ENCODE measurements around the gene PRSS50.

Gene PRSS50

DNA sequence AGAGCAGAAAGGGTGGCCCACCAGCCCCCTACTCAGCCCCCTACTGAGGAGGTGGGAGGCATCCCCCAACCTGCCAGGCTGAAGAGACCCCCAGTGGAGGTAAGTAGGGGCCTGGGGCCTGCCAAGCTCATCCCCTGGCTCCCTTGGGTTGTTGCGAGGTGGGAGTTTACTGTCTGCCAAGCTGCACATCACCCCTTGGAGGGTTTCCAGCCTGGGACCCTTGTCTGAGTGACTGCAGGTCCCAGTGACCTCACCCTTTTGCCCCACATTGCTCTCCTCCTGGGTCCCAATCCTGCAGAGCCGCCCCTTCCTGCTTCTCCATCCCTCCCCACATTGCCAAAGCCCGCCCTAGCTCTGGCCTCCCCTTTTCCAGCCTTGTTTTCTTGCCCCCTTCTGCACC lies 23.1 kb downstream of the PRSS50 start:
- no peaks in the 10 kb centered on the region for H3K9me2 ChIP-seq (replicated peaks; ENCODE audit: control insufficient read depth, low read length)

GRCh38 chr3:46693892-46694226 lies 23.8 kb downstream of the PRSS50 start:
- Histone ChIP-seq H3K27me3 (ENCODE audit: control insufficient read depth, low read length) (peaks cover 22% of the 10 kb centered on the region), H3K9me3 (ENCODE audit: control insufficient read depth, insufficient read depth, low read length) (no peaks in the 10 kb centered on the region), H3K4me2 (ENCODE audit: low read length) (peak overlapping the region; percentile 69), H3F3A (ENCODE audit: control insufficient read depth, insufficient read depth) (no peaks in the 10 kb centered on the region), H3K9me2 (replicated peaks; ENCODE audit: control insufficient read depth, low read length) (no peaks in the 10 kb centered on the region), H4K20me1 (ENCODE audit: control insufficient read depth, insufficient read depth, low read depth, low read length) (no peaks in the 10 kb centered on the region), H3K4me1 (ENCODE audit: control insufficient read depth, low read length) (peaks cover 29% of the 10 kb centered on the region), H3K27ac (ENCODE audit: low read depth, low read length) (no peak overlapping the region), H3K79me2 (ENCODE audit: control insufficient read depth, low read length) (no peaks in the 10 kb centered on the region), H3K4me3 (ENCODE audit: low read length) (peak overlapping the region; percentile 63), H3K36me3 (ENCODE audit: control insufficient read depth, low read length) (no peaks in the 10 kb centered on the region)
- TF ChIP-seq CTCF (IDR thresholded peaks at IDR 0.05; ENCODE audit: low read depth, low read length, poor library complexity, severe bottlenecking) (no peak), EZH2phosphoT487 (IDR thresholded peaks at IDR 0.05; ENCODE audit: borderline replicate concordance, low read length) (no peak)

More for the DNA sequence above, 23.1 kb downstream of the PRSS50 start:
- TF ChIP-seq EZH2phosphoT487 (IDR thresholded peaks at IDR 0.05; ENCODE audit: borderline replicate concordance, low read length) (no peak), CTCF (IDR thresholded peaks at IDR 0.05; ENCODE audit: low read depth, low read length, poor library complexity, severe bottlenecking) (no peak)
- Histone ChIP-seq H3K27me3 (ENCODE audit: control insufficient read depth, low read length) (peaks cover 22% of the 10 kb centered on the region), H3K36me3 (ENCODE audit: control insufficient read depth, low read length) (no peaks in the 10 kb centered on the region), H3K4me3 (ENCODE audit: low read length) (no peak overlapping the region), H3K4me1 (ENCODE audit: control insufficient read depth, low read length) (peaks cover 29% of the 10 kb centered on the region), H4K20me1 (ENCODE audit: control insufficient read depth, insufficient read depth, low read depth, low read length) (no peaks in the 10 kb centered on the region), H3F3A (ENCODE audit: control insufficient read depth, insufficient read depth) (no peaks in the 10 kb centered on the region), H3K79me2 (ENCODE audit: control insufficient read depth, low read length) (no peaks in the 10 kb centered on the region), H3K27ac (ENCODE audit: low read depth, low read length) (no peak overlapping the region), H3K9me3 (ENCODE audit: control insufficient read depth, insufficient read depth, low read length) (no peaks in the 10 kb centered on the region), H3K4me2 (ENCODE audit: low read length) (no peak overlapping the region)

- Histone ChIP-seq H3F3A (ENCODE audit: control insufficient read depth, insufficient read depth) (no peaks in the 10 kb centered on the region), H3K9me3 (ENCODE audit: control insufficient read depth, insufficient read depth, low read length) (no peaks in the 10 kb centered on the region), H3K9me2 (replicated peaks; ENCODE audit: control insufficient read depth, low read length) (no peaks in the 10 kb centered on the region), H3K4me2 (ENCODE audit: low read length) (peak within 1 kb of the TSS; percentile 69), H3K79me2 (ENCODE audit: control insufficient read depth, low read length) (no peaks in the 10 kb centered on the region), H4K20me1 (ENCODE audit: control insufficient read depth, insufficient read depth, low read depth, low read length) (no peaks in the 10 kb centered on the region), H3K27ac (ENCODE audit: low read depth, low read length) (no peak within 1 kb of the TSS), H3K36me3 (ENCODE audit: control insufficient read depth, low read length) (no peaks in the 10 kb centered on the region), H3K4me1 (ENCODE audit: control insufficient read depth, low read length) (peaks cover 29% of the 10 kb centered on the region), H3K4me3 (ENCODE audit: low read length) (peak within 1 kb of the TSS; percentile 63), H3K27me3 (ENCODE audit: control insufficient read depth, low read length) (peaks cover 22% of the 10 kb centered on the region)
- TF ChIP-seq EZH2phosphoT487 (IDR thresholded peaks at IDR 0.05; ENCODE audit: borderline replicate concordance, low read length) (peak; percentile 91; the same call in 1 of the 2 replicates), CTCF (IDR thresholded peaks at IDR 0.05; ENCODE audit: low read depth, low read length, poor library complexity, severe bottlenecking) (peak; percentile 14)
Measured at GRCh38 chr3:46693038-46693891, 24.4 kb downstream of the PRSS50 start, which contains the start of gene ALS2CL. ALS2CL (minus strand) TSS chr3:46693679; CDS start chr3:46689440, 4,239 bp downstream.
